DOHH2 (cell line): ENCODE measurements around the gene GANAB.

Source experiments
- H3F3A ChIP-seq: fragments of 200-600 bp; sonication (generic), shearing (Covaris generic); 2 replicates; pipeline ENCODE4 v1.6.0; 2016; ENCODE audit warnings: antibody characterized with exemption, mild to moderate bottlenecking; ENCODE audit not compliant: control insufficient read depth, insufficient read depth
- H3K27ac ChIP-seq: fragments of 200-600 bp; sonication (generic); 2 replicates; pipeline ENCODE4 v1.5.1; 2014; ENCODE audit warnings: low read depth, mild to moderate bottlenecking, low read length, moderate library complexity
- H3K27me3 ChIP-seq: fragments of 200-600 bp; sonication (generic); 2 replicates; pipeline ENCODE4 v1.6.1; 2014; ENCODE audit warnings: mild to moderate bottlenecking, low read length, mixed read lengths; ENCODE audit not compliant: control insufficient read depth
- H3K36me3 ChIP-seq: fragments of 200-600 bp; sonication (generic); 2 replicates; pipeline ENCODE4 v1.6.1; 2014; ENCODE audit warnings: mild to moderate bottlenecking, low read length, moderate library complexity, mixed read lengths; ENCODE audit not compliant: control insufficient read depth
- H3K4me1 ChIP-seq: fragments of 200-600 bp; sonication (generic); 2 replicates; pipeline ENCODE4 v1.6.1; 2014; ENCODE audit warnings: mild to moderate bottlenecking, low read length, mixed read lengths; ENCODE audit not compliant: control insufficient read depth
- H3K4me2 ChIP-seq: fragments of 200-600 bp; sonication (generic); 2 replicates; pipeline ENCODE4 v1.6.0; 2014; ENCODE audit warnings: mild to moderate bottlenecking, low read length, moderate library complexity
- H3K4me3 ChIP-seq: fragments of 200-600 bp; sonication (generic); 2 replicates; pipeline ENCODE4 v1.5.1; 2014; ENCODE audit warnings: mild to moderate bottlenecking, low read length, mixed read lengths
- H3K79me2 ChIP-seq: fragments of 200-600 bp; sonication (generic); 2 replicates; pipeline ENCODE4 v1.6.1; 2014; ENCODE audit warnings: mild to moderate bottlenecking, low read length, mixed read lengths; ENCODE audit not compliant: control insufficient read depth
- H3K9me2 ChIP-seq: fragments of 200-600 bp; sonication (generic); replicated peaks from 2 replicates; pipeline ENCODE4 v1.6.1; 2014; ENCODE audit warnings: mild to moderate bottlenecking, low read length, mixed read lengths; ENCODE audit not compliant: control insufficient read depth
- H3K9me3 ChIP-seq: fragments of 200-600 bp; sonication (generic); 2 replicates; pipeline ENCODE4 v1.6.1; 2014; ENCODE audit warnings: antibody characterized with exemption, low read length, mixed read lengths; ENCODE audit not compliant: control insufficient read depth, insufficient read depth
- H4K20me1 ChIP-seq: fragments of 200-600 bp; sonication (generic); 2 replicates; pipeline ENCODE4 v1.6.0; 2014; ENCODE audit warnings: low read depth, mild to moderate bottlenecking, antibody characterized with exemption, low read length, moderate library complexity; ENCODE audit not compliant: control insufficient read depth, insufficient read depth
- EZH2phosphoT487 ChIP-seq: fragments of 200-600 bp; sonication (generic); IDR thresholded peaks from 2 replicates; pipeline ENCODE4 v1.6.1; 2017; ENCODE audit warnings: borderline replicate concordance, mild to moderate bottlenecking, antibody characterized with exemption, low read length, moderate library complexity, mixed read lengths
- TF ChIP-seq, protein P1 (sequence below): fragments of 200-600 bp; sonication (generic); IDR thresholded peaks from one replicate; pipeline ENCODE4 v1.5.1; 2014; ENCODE audit warnings: antibody characterized with exemption, mild to moderate bottlenecking, low read depth, low read length; ENCODE audit not compliant: poor library complexity, severe bottlenecking

GANAB gene

DNA sequence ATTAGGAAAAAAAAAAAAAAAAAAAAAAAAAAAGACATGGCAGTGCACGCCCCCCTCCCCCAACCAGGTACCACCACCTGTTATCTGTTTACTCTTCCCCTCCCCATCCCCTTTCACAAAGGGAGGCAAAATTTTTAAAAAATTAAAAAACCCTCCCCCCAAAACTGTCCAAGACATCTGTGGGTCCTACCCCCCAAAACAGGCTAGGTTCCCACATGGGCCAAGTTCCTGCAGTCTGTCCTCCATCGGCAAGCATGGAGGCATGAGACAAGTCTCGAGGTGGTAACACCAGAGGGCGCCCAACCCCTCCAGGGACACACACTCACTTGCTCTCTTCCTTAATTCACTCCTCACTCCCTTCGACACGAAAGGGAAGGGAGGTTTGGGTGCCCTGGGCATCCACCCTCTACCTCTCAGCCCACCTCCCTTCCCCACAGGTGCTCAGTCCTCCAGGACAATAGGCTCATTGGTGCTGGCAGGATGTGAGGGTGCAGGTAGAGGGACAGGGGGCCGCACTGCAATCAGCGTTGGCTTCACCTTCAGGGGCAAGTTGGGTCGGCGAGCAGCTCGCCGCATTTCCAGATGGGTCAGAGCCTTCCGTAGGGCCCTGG is 52.9 kb downstream of the GANAB start:
- H3K27ac ChIP-seq, result no peak overlapping the region
- H3K79me2 ChIP-seq, result peaks cover 50% of the 10 kb centered on the region

DNA sequence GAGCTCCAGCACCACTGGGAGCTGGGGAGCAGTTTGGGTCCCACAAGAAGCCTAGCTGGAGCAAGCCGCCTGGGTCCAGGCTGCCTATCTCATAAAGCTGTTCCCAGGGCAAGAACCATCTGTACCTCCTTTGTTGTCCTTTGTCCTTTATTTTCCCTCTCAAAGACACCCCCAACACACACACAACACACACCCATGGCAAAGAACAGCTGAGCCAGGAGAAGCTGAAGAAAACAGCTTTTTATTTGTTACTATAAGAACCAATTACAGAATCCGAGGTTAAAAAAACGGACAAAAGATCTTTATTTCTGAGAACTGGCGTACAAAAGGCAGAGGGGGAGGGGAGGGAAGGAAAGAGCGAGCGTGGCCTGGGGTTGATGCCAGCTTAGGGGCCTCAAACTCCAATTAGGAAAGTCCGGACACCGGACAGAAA is 53.4 kb downstream of the GANAB start:
- Histone ChIP-seq H3K36me3 (peaks cover 84% of the 10 kb centered on the region), H3K9me2 (no peaks in the 10 kb centered on the region), H4K20me1 (0 out of 2 replicates have a peak, but pooled peaks cover under 1% of the 10 kb centered on the region), H3K9me3 (no peaks in the 10 kb centered on the region), H3F3A (peaks cover 32% of the 10 kb centered on the region), H3K4me3 (peak overlapping the region; percentile 83), H3K27me3 (no peaks in the 10 kb centered on the region), H3K27ac (peak overlapping the region; percentile 75), H3K79me2 (peaks cover 48% of the 10 kb centered on the region), H3K4me1 (peaks cover 35% of the 10 kb centered on the region), H3K4me2 (peak overlapping the region; percentile 99)
- TF ChIP-seq, protein P1, sequence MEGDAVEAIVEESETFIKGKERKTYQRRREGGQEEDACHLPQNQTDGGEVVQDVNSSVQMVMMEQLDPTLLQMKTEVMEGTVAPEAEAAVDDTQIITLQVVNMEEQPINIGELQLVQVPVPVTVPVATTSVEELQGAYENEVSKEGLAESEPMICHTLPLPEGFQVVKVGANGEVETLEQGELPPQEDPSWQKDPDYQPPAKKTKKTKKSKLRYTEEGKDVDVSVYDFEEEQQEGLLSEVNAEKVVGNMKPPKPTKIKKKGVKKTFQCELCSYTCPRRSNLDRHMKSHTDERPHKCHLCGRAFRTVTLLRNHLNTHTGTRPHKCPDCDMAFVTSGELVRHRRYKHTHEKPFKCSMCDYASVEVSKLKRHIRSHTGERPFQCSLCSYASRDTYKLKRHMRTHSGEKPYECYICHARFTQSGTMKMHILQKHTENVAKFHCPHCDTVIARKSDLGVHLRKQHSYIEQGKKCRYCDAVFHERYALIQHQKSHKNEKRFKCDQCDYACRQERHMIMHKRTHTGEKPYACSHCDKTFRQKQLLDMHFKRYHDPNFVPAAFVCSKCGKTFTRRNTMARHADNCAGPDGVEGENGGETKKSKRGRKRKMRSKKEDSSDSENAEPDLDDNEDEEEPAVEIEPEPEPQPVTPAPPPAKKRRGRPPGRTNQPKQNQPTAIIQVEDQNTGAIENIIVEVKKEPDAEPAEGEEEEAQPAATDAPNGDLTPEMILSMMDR, result no peak
- no peak for TF ChIP-seq EZH2phosphoT487

More for the DNA sequence above, 52.9 kb downstream of the GANAB start:
- Histone ChIP-seq H3F3A (peaks cover 32% of the 10 kb centered on the region), H4K20me1 (peaks cover 4% of the 10 kb centered on the region; the same call in 1 of the 2 replicates), H3K9me3 (no peaks in the 10 kb centered on the region), H3K4me3 (no peak overlapping the region), H3K9me2 (no peaks in the 10 kb centered on the region), H3K36me3 (peaks cover 86% of the 10 kb centered on the region), H3K4me1 (peaks cover 39% of the 10 kb centered on the region), H3K27me3 (no peaks in the 10 kb centered on the region), H3K4me2 (peak overlapping the region; percentile 37)
- no peak for TF ChIP-seq EZH2phosphoT487
- TF ChIP-seq, protein P1, result peak; percentile 89

DNA sequence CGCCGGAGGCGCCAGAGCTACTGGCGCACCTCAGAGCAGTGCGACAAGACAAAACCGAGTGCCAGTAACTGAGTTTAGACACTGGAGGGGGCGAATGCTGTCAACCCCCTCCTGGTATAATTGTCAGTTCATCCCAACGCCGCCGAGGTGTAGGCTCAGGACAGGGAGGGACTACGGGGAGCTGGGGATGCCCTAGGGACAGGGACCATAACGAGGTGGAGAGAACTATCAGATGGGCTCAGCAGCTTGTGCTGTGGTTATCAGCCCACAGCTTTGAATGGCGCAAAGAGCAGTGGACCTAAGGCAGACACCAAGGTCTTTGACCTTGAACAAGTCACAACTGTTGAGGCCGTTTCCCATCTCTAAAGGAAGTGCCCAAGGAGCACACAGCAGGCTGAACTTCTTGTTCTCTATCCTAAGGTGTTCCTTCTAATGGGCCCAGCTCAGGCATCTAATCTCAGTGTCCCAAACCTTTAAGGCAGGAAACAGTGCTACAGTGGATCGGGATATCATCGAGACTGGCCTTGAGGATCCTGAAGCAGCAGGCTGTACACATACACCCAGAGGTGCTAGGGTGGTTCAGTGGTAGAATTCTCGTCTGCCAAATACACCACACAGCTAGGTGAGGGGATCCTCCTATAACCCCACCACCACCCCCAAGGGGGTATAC is 54.1 kb downstream of the GANAB start:
- Histone ChIP-seq H3K4me1 (peaks cover 35% of the 10 kb centered on the region), H3K27ac (peak overlapping the region; percentile 75), H3F3A (peaks cover 32% of the 10 kb centered on the region), H4K20me1 (no peaks in the 10 kb centered on the region), H3K27me3 (no peaks in the 10 kb centered on the region), H3K36me3 (peaks cover 84% of the 10 kb centered on the region), H3K9me2 (no peaks in the 10 kb centered on the region), H3K4me2 (peak overlapping the region; percentile 99), H3K79me2 (peaks cover 48% of the 10 kb centered on the region), H3K9me3 (no peaks in the 10 kb centered on the region), H3K4me3 (peak overlapping the region; percentile 83)
- TF ChIP-seq EZH2phosphoT487, result no peak
- TF ChIP-seq, protein P1, result no peak
